ENCODE results near the gene GSE1.
"Not testable (repeated sequence)": the region's sequence is repeated elsewhere in the genome, so short reads cannot be mapped to it uniquely, and the experiment has no call there.

GSE1 gene

GRCh38 chr16:85592277-85592676 is 20.8 kb upstream of the GSE1 start:
- not testable (repeated sequence) for DNase-seq

GRCh38 chr16:85592700-85593493 is 20.2 kb upstream of the GSE1 start:
- no peak for DNase-seq

GRCh38 chr16:85593494-85594221 is 19.5 kb upstream of the GSE1 start:
- no peak for DNase-seq

- DNase-seq, result no peak
These were observed 18.7 kb upstream of the GSE1 start for GRCh38 chr16:85594273-85594977.

- no peak for DNase-seq
These were observed 18.0 kb upstream of the GSE1 start for GRCh38 chr16:85594978-85595661.

GRCh38 chr16:85595812-85596502 is 17.2 kb upstream of the GSE1 start:
- DNase-seq, result no peak

- DNase-seq, result no peak
These were observed 15.0 kb upstream of the GSE1 start for GRCh38 chr16:85598141-85598540.

GRCh38 chr16:85600078-85600477 is 13.0 kb upstream of the GSE1 start:
- no peak for DNase-seq

- DNase-seq, result no peak
These were observed 12.4 kb upstream of the GSE1 start for GRCh38 chr16:85600530-85601271.

GRCh38 chr16:85601272-85601639 is 11.9 kb upstream of the GSE1 start:
- DNase-seq, result no peak

- no peak for DNase-seq
These were observed 11.3 kb upstream of the GSE1 start for GRCh38 chr16:85601730-85602401.

GRCh38 chr16:85602402-85603202 is 10.5 kb upstream of the GSE1 start:
- no peak for DNase-seq

GRCh38 chr16:85603203-85603755 is 9.8 kb upstream of the GSE1 start:
- no peak for DNase-seq

GRCh38 chr16:85604145-85604705 is 8.9 kb upstream of the GSE1 start:
- DNase-seq, result no peak

- DNase-seq, result no peak
These were observed 7.8 kb upstream of the GSE1 start for GRCh38 chr16:85605051-85605911.

GRCh38 chr16:85605912-85606841 is 6.9 kb upstream of the GSE1 start:
- no peak for DNase-seq

GRCh38 chr16:85606904-85607303 is 6.2 kb upstream of the GSE1 start:
- DNase-seq, result no peak
